ENCODE results near the gene RIMBP3B.
"Not testable (repeated sequence)": the region's sequence is repeated elsewhere in the genome, so short reads cannot be mapped to it uniquely, and the experiment has no call there.

- TF ChIP-seq NFIC (IDR thresholded peaks at IDR 0.05; ENCODE audit: low read depth, low read length); CTCF (IDR thresholded peaks at IDR 0.05 in 2 of 3, conservative IDR thresholded peaks at IDR 0.05 in 1 of 3; ENCODE audit: control insufficient read depth in 2 of 3, extremely low read depth in 1 of 3, insufficient read depth in 1 of 3, low read depth in 3 of 3, low read length in 3 of 3); POLR2A (IDR thresholded peaks at IDR 0.05; ENCODE audit: low read depth, low read length); SMC3 (IDR thresholded peaks at IDR 0.05; ENCODE audit: borderline replicate concordance, low read length); MAX (IDR thresholded peaks at IDR 0.05; ENCODE audit: low read depth, low read length); POLR2AphosphoS5 (IDR thresholded peaks at IDR 0.05; ENCODE audit: low read length); TCF7 (IDR thresholded peaks at IDR 0.05; ENCODE audit: borderline replicate concordance); EP300 (IDR thresholded peaks at IDR 0.05; ENCODE audit: borderline replicate concordance in 1 of 2, control insufficient read depth in 1 of 2, low read depth in 2 of 2, low read length in 2 of 2); NRF1 (conservative IDR thresholded peaks at IDR 0.05; ENCODE audit: low read depth, low read length); MXI1 (IDR thresholded peaks at IDR 0.05; ENCODE audit: low read depth, low read length); FOS (IDR thresholded peaks at IDR 0.05; ENCODE audit: borderline replicate concordance, extremely low read depth, insufficient read length); EGR1 (IDR thresholded peaks at IDR 0.05; ENCODE audit: borderline replicate concordance in 1 of 2, low read depth in 2 of 2, low read length in 2 of 2): not testable (repeated sequence)
These were observed 11.1 kb downstream of the RIMBP3B start for GRCh38 chr22:21394613-21395012.
